ENCODE results near the gene SATB2. TPM values are rescaled to one million over a fixed set of nuclear protein-coding genes. Genes with fewer than 3 reads are reported as not detected.

The SATB2 gene
- polyA plus RNA-seq, 1 donor from 2014 or later = 0.21 TPM

DNA sequence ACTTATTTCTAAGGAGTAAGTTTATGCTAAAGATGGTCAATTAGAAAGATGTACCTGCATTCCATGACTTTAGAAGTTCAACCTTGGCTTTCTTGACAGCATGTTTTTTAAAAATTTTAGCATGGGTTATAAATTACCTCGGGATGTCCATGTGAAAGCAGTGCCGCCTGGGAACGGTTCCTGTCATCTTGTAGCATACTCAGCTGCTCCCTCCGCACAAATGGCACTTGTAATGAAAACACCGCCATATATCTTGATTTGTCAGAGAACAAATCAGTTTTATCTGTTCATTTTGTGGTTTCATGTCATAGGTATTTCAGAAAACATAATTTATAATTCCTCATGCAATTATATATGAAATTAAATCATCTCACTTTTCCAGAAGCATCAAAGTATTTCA is 38.3 kb downstream of the SATB2 start:
- H3K27me3 ChIP-seq (ENCODE audit: insufficient read depth, low read depth, low read length) = no peaks in the 10 kb centered on the region
- H3K27ac ChIP-seq (ENCODE audit: low read length) = no peak overlapping the region
- no peak overlapping the region for H3K9ac ChIP-seq (ENCODE audit: low read length)
- no peaks in the 10 kb centered on the region for H3K9me2 ChIP-seq (ENCODE audit: insufficient read depth, low read length)
- no peaks in the 10 kb centered on the region for H3K9me3 ChIP-seq (ENCODE audit: low read length)
- no peaks in the 10 kb centered on the region for H4K20me1 ChIP-seq (ENCODE audit: insufficient read depth)
- no peaks in the 10 kb centered on the region for H3K36me3 ChIP-seq (ENCODE audit: insufficient read depth, low read length)
- no peak overlapping the region for H3K4me3 ChIP-seq (ENCODE audit: low read length)
- no peak overlapping the region for H2AFZ ChIP-seq (ENCODE audit: low read depth, low read length)
- no peak overlapping the region for H3K4me2 ChIP-seq (ENCODE audit: low read length)
- H3K79me2 ChIP-seq (replicated peaks; ENCODE audit: insufficient read depth, low read length) = no peaks in the 10 kb centered on the region
- peaks cover 5% of the 10 kb centered on the region for H3F3A ChIP-seq (ENCODE audit: insufficient read depth, low read length, poor library complexity, severe bottlenecking)
- TF ChIP-seq SMC3 (conservative IDR thresholded peaks at IDR 0.05; ENCODE audit: poor library complexity) (no peak), MXI1 (conservative IDR thresholded peaks at IDR 0.05; ENCODE audit: poor library complexity, severe bottlenecking) (no peak), EP300 (conservative IDR thresholded peaks at IDR 0.05; ENCODE audit: poor library complexity, severe bottlenecking) (no peak), RAD21 (conservative IDR thresholded peaks at IDR 0.05) (no peak)
- TF ChIP-seq, protein P1, sequence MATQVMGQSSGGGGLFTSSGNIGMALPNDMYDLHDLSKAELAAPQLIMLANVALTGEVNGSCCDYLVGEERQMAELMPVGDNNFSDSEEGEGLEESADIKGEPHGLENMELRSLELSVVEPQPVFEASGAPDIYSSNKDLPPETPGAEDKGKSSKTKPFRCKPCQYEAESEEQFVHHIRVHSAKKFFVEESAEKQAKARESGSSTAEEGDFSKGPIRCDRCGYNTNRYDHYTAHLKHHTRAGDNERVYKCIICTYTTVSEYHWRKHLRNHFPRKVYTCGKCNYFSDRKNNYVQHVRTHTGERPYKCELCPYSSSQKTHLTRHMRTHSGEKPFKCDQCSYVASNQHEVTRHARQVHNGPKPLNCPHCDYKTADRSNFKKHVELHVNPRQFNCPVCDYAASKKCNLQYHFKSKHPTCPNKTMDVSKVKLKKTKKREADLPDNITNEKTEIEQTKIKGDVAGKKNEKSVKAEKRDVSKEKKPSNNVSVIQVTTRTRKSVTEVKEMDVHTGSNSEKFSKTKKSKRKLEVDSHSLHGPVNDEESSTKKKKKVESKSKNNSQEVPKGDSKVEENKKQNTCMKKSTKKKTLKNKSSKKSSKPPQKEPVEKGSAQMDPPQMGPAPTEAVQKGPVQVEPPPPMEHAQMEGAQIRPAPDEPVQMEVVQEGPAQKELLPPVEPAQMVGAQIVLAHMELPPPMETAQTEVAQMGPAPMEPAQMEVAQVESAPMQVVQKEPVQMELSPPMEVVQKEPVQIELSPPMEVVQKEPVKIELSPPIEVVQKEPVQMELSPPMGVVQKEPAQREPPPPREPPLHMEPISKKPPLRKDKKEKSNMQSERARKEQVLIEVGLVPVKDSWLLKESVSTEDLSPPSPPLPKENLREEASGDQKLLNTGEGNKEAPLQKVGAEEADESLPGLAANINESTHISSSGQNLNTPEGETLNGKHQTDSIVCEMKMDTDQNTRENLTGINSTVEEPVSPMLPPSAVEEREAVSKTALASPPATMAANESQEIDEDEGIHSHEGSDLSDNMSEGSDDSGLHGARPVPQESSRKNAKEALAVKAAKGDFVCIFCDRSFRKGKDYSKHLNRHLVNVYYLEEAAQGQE (IDR thresholded peaks at IDR 0.05; ENCODE audit: borderline replicate concordance) = no peak

DNA sequence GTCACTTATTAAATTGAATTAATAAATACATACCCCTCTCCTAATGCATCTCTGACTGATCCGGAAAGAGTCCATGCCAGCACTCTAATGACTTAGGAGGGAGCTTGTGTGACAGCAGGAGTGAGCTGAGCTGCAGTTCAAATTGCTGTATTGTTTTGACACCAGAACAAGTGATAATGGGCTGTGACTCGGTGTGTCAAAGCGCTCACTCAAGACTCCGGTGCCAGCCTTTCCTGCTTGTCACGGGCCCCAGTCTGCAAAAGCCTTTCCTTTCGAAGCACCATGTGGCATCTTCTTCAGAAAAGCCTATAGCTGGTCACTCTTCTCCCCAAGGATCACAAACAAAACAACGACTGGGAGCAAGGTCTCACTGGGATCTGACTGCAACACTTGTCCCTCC is 43.3 kb downstream of the SATB2 start:
- TF ChIP-seq TAF1 (IDR thresholded peaks at IDR 0.05; ENCODE audit: low read depth) = no peak
- no peak for TF ChIP-seq EZH2 (IDR thresholded peaks at IDR 0.05; ENCODE audit: borderline replicate concordance, insufficient read depth, low read length, poor library complexity, severe bottlenecking)
- TF ChIP-seq, protein P1 (IDR thresholded peaks at IDR 0.05; ENCODE audit: borderline replicate concordance) = peak; percentile 67
- no peak for TF ChIP-seq SMC3 (conservative IDR thresholded peaks at IDR 0.05; ENCODE audit: poor library complexity)
- TF ChIP-seq, protein P2, sequence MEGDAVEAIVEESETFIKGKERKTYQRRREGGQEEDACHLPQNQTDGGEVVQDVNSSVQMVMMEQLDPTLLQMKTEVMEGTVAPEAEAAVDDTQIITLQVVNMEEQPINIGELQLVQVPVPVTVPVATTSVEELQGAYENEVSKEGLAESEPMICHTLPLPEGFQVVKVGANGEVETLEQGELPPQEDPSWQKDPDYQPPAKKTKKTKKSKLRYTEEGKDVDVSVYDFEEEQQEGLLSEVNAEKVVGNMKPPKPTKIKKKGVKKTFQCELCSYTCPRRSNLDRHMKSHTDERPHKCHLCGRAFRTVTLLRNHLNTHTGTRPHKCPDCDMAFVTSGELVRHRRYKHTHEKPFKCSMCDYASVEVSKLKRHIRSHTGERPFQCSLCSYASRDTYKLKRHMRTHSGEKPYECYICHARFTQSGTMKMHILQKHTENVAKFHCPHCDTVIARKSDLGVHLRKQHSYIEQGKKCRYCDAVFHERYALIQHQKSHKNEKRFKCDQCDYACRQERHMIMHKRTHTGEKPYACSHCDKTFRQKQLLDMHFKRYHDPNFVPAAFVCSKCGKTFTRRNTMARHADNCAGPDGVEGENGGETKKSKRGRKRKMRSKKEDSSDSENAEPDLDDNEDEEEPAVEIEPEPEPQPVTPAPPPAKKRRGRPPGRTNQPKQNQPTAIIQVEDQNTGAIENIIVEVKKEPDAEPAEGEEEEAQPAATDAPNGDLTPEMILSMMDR (IDR thresholded peaks at IDR 0.05; ENCODE audit: poor library complexity, severe bottlenecking) = no peak
- TF ChIP-seq RAD21 (conservative IDR thresholded peaks at IDR 0.05) = no peak
- peak; percentile 23 for TF ChIP-seq MXI1 (conservative IDR thresholded peaks at IDR 0.05; ENCODE audit: poor library complexity, severe bottlenecking)
- peak; percentile 95 for TF ChIP-seq EP300 (conservative IDR thresholded peaks at IDR 0.05; ENCODE audit: poor library complexity, severe bottlenecking)
- peak; percentile 98 for TF ChIP-seq POLR2AphosphoS5 (IDR thresholded peaks at IDR 0.05)
- H4K20me1 ChIP-seq (ENCODE audit: insufficient read depth) = no peaks in the 10 kb centered on the region
- H3K9me2 ChIP-seq (ENCODE audit: insufficient read depth, low read length) = no peaks in the 10 kb centered on the region
- no peak overlapping the region for H3K9ac ChIP-seq (ENCODE audit: low read length)
- H3K36me3 ChIP-seq (ENCODE audit: insufficient read depth, low read length) = no peaks in the 10 kb centered on the region
- peaks cover 2% of the 10 kb centered on the region for H3K27me3 ChIP-seq (ENCODE audit: insufficient read depth, low read depth, low read length)
- H3K4me3 ChIP-seq (ENCODE audit: low read length) = no peak overlapping the region
- no peak overlapping the region for H2AFZ ChIP-seq (ENCODE audit: low read depth, low read length)
- H3K79me2 ChIP-seq (replicated peaks; ENCODE audit: insufficient read depth, low read length) = no peaks in the 10 kb centered on the region
- H3F3A ChIP-seq (ENCODE audit: insufficient read depth, low read length, poor library complexity, severe bottlenecking) = peaks cover 5% of the 10 kb centered on the region
- H3K9me3 ChIP-seq (ENCODE audit: low read length) = no peaks in the 10 kb centered on the region
- no peak overlapping the region for H3K27ac ChIP-seq (ENCODE audit: low read length)
- H3K4me2 ChIP-seq (ENCODE audit: low read length) = no peak overlapping the region
